HEK293 (cell line): ENCODE results near the gene SMC3.

Experiments used
- CTCF ChIA-PET: fragments of 350-600 bp; formaldehyde crosslinking; extraction: SDS; loops from one replicate; lab custom pipeline; 2021; ENCODE audit warnings: antibody characterized with exemption; lab: Yijun Ruan, JAX
- POLR2A ChIA-PET: fragments of 300-600 bp; formaldehyde crosslinking; extraction: SDS; loops from one replicate; lab custom pipeline; 2020; ENCODE audit warnings: antibody characterized with exemption, inconsistent platforms; lab: Yijun Ruan, JAX
- H3K27ac ChIP-seq: fragments of 200-500 bp; sonication (Bioruptor generic); 2 replicates; pipeline ENCODE4 v1.5.1; 2014; ENCODE audit warnings: low read depth, low read length, control low read depth, inconsistent platforms; ENCODE audit errors: extremely low read depth
- H3K36me3 ChIP-seq, 2 experiments: fragments of 200-500 bp in 1 of 2; sonication (Bioruptor generic) in 1 of 2; 1 replicate in 1 of 2; 2 replicates in 1 of 2; pipeline ENCODE4 v1.5.1; 2014 to 2017; ENCODE audit warnings: inconsistent platforms in 2 of 2, low read length in 2 of 2; ENCODE audit not compliant: control insufficient read depth in 2 of 2, insufficient read depth in 1 of 2
- H3K4me1 ChIP-seq: fragments of 200-500 bp; sonication (Bioruptor generic); 2 replicates; pipeline ENCODE4 v1.5.1; 2014; ENCODE audit warnings: mild to moderate bottlenecking, low read length, inconsistent platforms; ENCODE audit not compliant: control insufficient read depth, insufficient read depth
- H3K4me3 ChIP-seq: 2 replicates; pipeline ENCODE4 v1.5.1; 2011; ENCODE audit warnings: low read depth, mild to moderate bottlenecking, control low read depth, low read length, moderate library complexity
- H3K9me3 ChIP-seq: fragments of 200-500 bp; sonication (Bioruptor generic); 2 replicates; pipeline ENCODE4 v1.5.1; 2014; ENCODE audit warnings: low read depth, low read length, inconsistent platforms; ENCODE audit not compliant: control insufficient read depth, insufficient read depth
- BCL11A ChIP-seq: fragments of 450-650 bp; formaldehyde crosslinking; IDR thresholded peaks from 2 replicates; pipeline ENCODE4 v1.5.1; 2016; ENCODE audit warnings: low read depth, missing biosample characterization, missing genetic modification characterization
- MYNN ChIP-seq: fragments of 450-650 bp; formaldehyde crosslinking; IDR thresholded peaks from 2 replicates; pipeline ENCODE4 v1.5.1; 2016; ENCODE audit warnings: missing biosample characterization, missing genetic modification characterization, borderline replicate concordance
- OVOL3 ChIP-seq: fragments of 450-650 bp; formaldehyde crosslinking; IDR thresholded peaks from 2 replicates; pipeline ENCODE4 v1.5.1; 2016; ENCODE audit warnings: missing biosample characterization, missing genetic modification characterization
- SP3 ChIP-seq: fragments of 450-650 bp; formaldehyde crosslinking; IDR thresholded peaks from 2 replicates; pipeline ENCODE4 v1.5.1; 2016; ENCODE audit warnings: missing biosample characterization, missing genetic modification characterization
- WT1 ChIP-seq: fragments of 450-650 bp; formaldehyde crosslinking; IDR thresholded peaks from 2 replicates; pipeline ENCODE4 v1.5.1; 2016; ENCODE audit warnings: missing biosample characterization, missing genetic modification characterization
- ZBTB7A ChIP-seq: fragments of 450-650 bp; formaldehyde crosslinking; IDR thresholded peaks from 2 replicates; pipeline ENCODE4 v1.5.1; 2016; ENCODE audit warnings: low read depth, missing biosample characterization, missing genetic modification characterization
- ZFP3 ChIP-seq: fragments of 450-650 bp; formaldehyde crosslinking; IDR thresholded peaks from 2 replicates; pipeline ENCODE4 v1.5.1; 2016; ENCODE audit warnings: low read depth, missing biosample characterization, missing genetic modification characterization
- ZFP69B ChIP-seq: fragments of 450-650 bp; formaldehyde crosslinking; IDR thresholded peaks from 2 replicates; pipeline ENCODE4 v1.5.1; 2016; ENCODE audit warnings: missing biosample characterization, missing genetic modification characterization
- ZNF121 ChIP-seq: fragments of 450-650 bp; formaldehyde crosslinking; IDR thresholded peaks from 2 replicates; pipeline ENCODE4 v1.5.1; 2016; ENCODE audit warnings: missing biosample characterization, missing genetic modification characterization
- ZNF138 ChIP-seq: fragments of 450-650 bp; formaldehyde crosslinking; IDR thresholded peaks from 2 replicates; pipeline ENCODE4 v1.5.1; 2016; ENCODE audit warnings: missing biosample characterization, missing genetic modification characterization, borderline replicate concordance
- ZNF2 ChIP-seq: fragments of 450-650 bp; formaldehyde crosslinking; IDR thresholded peaks from 2 replicates; pipeline ENCODE4 v1.5.1; 2016; ENCODE audit warnings: missing biosample characterization, missing genetic modification characterization
- ZNF202 ChIP-seq: fragments of 450-650 bp; formaldehyde crosslinking; IDR thresholded peaks from 2 replicates; pipeline ENCODE4 v1.5.1; 2016; ENCODE audit warnings: missing biosample characterization, missing genetic modification characterization, borderline replicate concordance
- ZNF23 ChIP-seq: fragments of 450-650 bp; formaldehyde crosslinking; IDR thresholded peaks from 2 replicates; pipeline ENCODE4 v1.5.1; 2016; ENCODE audit warnings: missing biosample characterization, missing genetic modification characterization, borderline replicate concordance
- ZNF350 ChIP-seq: fragments of 450-650 bp; formaldehyde crosslinking; IDR thresholded peaks from 2 replicates; pipeline ENCODE4 v1.5.0; 2017; ENCODE audit warnings: missing biosample characterization, mild to moderate bottlenecking, missing genetic modification characterization
- ZNF473 ChIP-seq: fragments of 450-650 bp; formaldehyde crosslinking; IDR thresholded peaks from 2 replicates; pipeline ENCODE4 v1.5.1; 2017; ENCODE audit warnings: missing biosample characterization, missing genetic modification characterization
- ZNF510 ChIP-seq: fragments of 450-650 bp; formaldehyde crosslinking; IDR thresholded peaks from 2 replicates; pipeline ENCODE4 v1.5.1; 2018; ENCODE audit warnings: mild to moderate bottlenecking, missing genetic modification characterization, missing biosample characterization; ENCODE audit not compliant: insufficient replicate concordance
- ZNF600 ChIP-seq: fragments of 450-650 bp; formaldehyde crosslinking; IDR thresholded peaks from 2 replicates; pipeline ENCODE4 v1.5.1; 2016; ENCODE audit warnings: missing biosample characterization, missing genetic modification characterization
- ZNF623 ChIP-seq: fragments of 450-650 bp; formaldehyde crosslinking; IDR thresholded peaks from 2 replicates; pipeline ENCODE4 v1.5.1; 2016; ENCODE audit warnings: missing biosample characterization, missing genetic modification characterization
- ZNF677 ChIP-seq: fragments of 450-650 bp; IDR thresholded peaks from 2 replicates; pipeline ENCODE4 v1.5.0; 2018; ENCODE audit warnings: missing biosample characterization, mild to moderate bottlenecking, missing genetic modification characterization, moderate library complexity
- ZNF692 ChIP-seq: fragments of 450-650 bp; formaldehyde crosslinking; IDR thresholded peaks from 2 replicates; pipeline ENCODE4 v1.5.1; 2016; ENCODE audit warnings: missing biosample characterization, missing genetic modification characterization
- ZNF701 ChIP-seq: fragments of 450-650 bp; formaldehyde crosslinking; IDR thresholded peaks from 2 replicates; pipeline ENCODE4 v1.5.1; 2016; ENCODE audit warnings: missing biosample characterization, missing genetic modification characterization
- ZNF707 ChIP-seq: fragments of 450-650 bp; formaldehyde crosslinking; IDR thresholded peaks from 2 replicates; pipeline ENCODE4 v1.5.1; 2016; ENCODE audit warnings: missing biosample characterization, missing genetic modification characterization
- ZNF785 ChIP-seq: fragments of 450-650 bp; formaldehyde crosslinking; IDR thresholded peaks from 2 replicates; pipeline ENCODE4 v1.5.1; 2016; ENCODE audit warnings: missing biosample characterization, missing genetic modification characterization
- ZSCAN4 ChIP-seq: fragments of 450-650 bp; formaldehyde crosslinking; IDR thresholded peaks from 2 replicates; pipeline ENCODE4 v1.5.1; 2017; ENCODE audit warnings: missing biosample characterization, missing genetic modification characterization
- TF ChIP-seq, protein P1 (sequence below): fragments of 450-650 bp; formaldehyde crosslinking; IDR thresholded peaks from 2 replicates; pipeline ENCODE4 v1.5.1; 2016; ENCODE audit warnings: missing biosample characterization, missing genetic modification characterization
- TF ChIP-seq, protein P2 (sequence below): fragments of 450-650 bp; formaldehyde crosslinking; IDR thresholded peaks from 2 replicates; pipeline ENCODE4 v1.5.1; 2016; ENCODE audit warnings: missing biosample characterization, missing genetic modification characterization

The SMC3 gene

GRCh38 chr10:110522365-110522988 lies 45.0 kb upstream of the SMC3 start (continued):
- no peak for TF ChIP-seq ZNF707 (tag by site-specific recombination)
- TF ChIP-seq ZSCAN4 (tag by site-specific recombination) = no peak
- TF ChIP-seq ZNF138 (tag by site-specific recombination) = no peak
- no peak for TF ChIP-seq ZBTB7A (tag by site-specific recombination)
- TF ChIP-seq, protein P1, sequence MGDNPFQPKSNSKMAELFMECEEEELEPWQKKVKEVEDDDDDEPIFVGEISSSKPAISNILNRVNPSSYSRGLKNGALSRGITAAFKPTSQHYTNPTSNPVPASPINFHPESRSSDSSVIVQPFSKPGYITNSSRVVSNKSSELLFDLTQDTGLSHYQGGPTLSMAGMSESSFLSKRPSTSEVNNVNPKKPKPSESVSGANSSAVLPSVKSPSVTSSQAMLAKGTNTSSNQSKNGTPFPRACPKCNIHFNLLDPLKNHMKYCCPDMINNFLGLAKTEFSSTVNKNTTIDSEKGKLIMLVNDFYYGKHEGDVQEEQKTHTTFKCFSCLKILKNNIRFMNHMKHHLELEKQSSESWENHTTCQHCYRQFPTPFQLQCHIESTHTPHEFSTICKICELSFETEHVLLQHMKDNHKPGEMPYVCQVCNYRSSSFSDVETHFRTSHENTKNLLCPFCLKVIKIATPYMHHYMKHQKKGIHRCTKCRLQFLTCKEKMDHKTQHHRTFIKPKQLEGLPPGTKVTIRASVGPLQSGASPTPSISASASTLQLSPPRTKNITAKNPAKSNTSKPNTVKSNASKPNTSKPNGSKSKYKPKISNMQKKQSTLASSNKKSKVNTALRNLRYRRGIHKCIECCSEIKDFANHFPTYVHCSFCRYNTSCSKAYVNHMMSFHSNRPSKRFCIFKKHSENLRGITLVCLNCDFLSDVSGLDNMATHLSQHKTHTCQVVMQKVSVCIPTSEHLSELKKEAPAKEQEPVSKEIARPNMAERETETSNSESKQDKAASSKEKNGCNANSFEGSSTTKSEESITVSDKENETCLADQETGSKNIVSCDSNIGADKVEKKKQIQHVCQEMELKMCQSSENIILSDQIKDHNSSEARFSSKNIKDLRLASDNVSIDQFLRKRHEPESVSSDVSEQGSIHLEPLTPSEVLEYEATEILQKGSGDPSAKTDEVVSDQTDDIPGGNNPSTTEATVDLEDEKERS (tag by site-specific recombination) = no peak
- no peak for TF ChIP-seq ZNF2 (tag by site-specific recombination)
- TF ChIP-seq ZNF473 = no peak
- TF ChIP-seq ZNF121 (tag by site-specific recombination) = no peak
- no peak for TF ChIP-seq WT1 (tag by site-specific recombination)

DNA sequence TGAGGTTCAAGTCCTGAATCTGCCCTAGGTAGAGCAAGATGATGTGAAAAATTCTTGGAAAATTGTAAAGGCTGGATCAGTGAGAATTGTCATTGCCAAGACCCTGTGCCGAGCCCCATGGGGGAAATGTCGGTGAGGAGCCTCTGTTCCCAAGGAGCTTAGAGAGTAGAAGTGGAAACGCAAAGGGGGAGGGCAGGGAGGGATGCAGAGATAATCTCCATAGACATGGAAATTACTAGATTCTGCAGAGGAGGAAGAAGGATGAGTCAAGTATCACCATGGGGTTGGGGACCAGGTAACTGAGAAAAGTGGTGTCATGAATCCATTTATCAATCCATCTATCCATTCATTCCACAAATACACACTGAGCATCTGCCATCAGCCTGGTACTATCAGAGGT lies 43.8 kb upstream of the SMC3 start:
- ChIA-PET POLR2A (no interaction called here), CTCF (no interaction called here)
- Histone ChIP-seq H3K27ac (no peak overlapping the region; the same call in 1 of the 2 replicates), H3K4me3 (no peak overlapping the region), H3K9me3 (no peaks in the 10 kb centered on the region), H3K36me3 (no peaks in the 10 kb centered on the region; a peak in 1 of 3 replicates), H3K4me1 (peaks cover 31% of the 10 kb centered on the region)
- TF ChIP-seq ZNF202 = no peak
- TF ChIP-seq MYNN (tag by site-specific recombination) = no peak
- TF ChIP-seq OVOL3 (tag by site-specific recombination) = no peak
- TF ChIP-seq ZNF677 = no peak
- TF ChIP-seq ZNF785 = no peak
- TF ChIP-seq BCL11A = no peak
- TF ChIP-seq ZNF701 (tag by site-specific recombination) = no peak
- no peak for TF ChIP-seq ZNF692 (tag by site-specific recombination)
- no peak for TF ChIP-seq ZNF510 (tag by site-specific recombination)
- TF ChIP-seq ZNF350 (tag by site-specific recombination) = no peak
- TF ChIP-seq SP3 (tag by site-specific recombination) = no peak
- no peak for TF ChIP-seq ZFP3
- TF ChIP-seq ZNF23 (tag by site-specific recombination) = no peak
- no peak for TF ChIP-seq ZNF2 (tag by site-specific recombination)
- no peak for TF ChIP-seq ZNF623
- TF ChIP-seq ZNF707 (tag by site-specific recombination) = no peak
- TF ChIP-seq, protein P2, sequence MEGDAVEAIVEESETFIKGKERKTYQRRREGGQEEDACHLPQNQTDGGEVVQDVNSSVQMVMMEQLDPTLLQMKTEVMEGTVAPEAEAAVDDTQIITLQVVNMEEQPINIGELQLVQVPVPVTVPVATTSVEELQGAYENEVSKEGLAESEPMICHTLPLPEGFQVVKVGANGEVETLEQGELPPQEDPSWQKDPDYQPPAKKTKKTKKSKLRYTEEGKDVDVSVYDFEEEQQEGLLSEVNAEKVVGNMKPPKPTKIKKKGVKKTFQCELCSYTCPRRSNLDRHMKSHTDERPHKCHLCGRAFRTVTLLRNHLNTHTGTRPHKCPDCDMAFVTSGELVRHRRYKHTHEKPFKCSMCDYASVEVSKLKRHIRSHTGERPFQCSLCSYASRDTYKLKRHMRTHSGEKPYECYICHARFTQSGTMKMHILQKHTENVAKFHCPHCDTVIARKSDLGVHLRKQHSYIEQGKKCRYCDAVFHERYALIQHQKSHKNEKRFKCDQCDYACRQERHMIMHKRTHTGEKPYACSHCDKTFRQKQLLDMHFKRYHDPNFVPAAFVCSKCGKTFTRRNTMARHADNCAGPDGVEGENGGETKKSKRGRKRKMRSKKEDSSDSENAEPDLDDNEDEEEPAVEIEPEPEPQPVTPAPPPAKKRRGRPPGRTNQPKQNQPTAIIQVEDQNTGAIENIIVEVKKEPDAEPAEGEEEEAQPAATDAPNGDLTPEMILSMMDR (tag by site-specific recombination) = no peak
- no peak for TF ChIP-seq ZFP69B
- TF ChIP-seq ZNF600 (tag by site-specific recombination) = no peak
